GM23248 (cell line): Measurements from ENCODE around the gene ZNF500.

Experiments used
- EZH2 ChIP-seq: fragments of 200-600 bp; sonication (generic); IDR thresholded peaks from 2 replicates; pipeline ENCODE4 v1.6.1; 2018; ENCODE audit warnings: antibody characterized with exemption, mild to moderate bottlenecking; ENCODE audit not compliant: insufficient read depth, poor library complexity, severe bottlenecking
- EZH2phosphoT487 ChIP-seq: fragments of 200-600 bp; sonication (generic); IDR thresholded peaks from 2 replicates; pipeline ENCODE4 v1.6.1; 2018; ENCODE audit warnings: antibody characterized with exemption, moderate library complexity, mild to moderate bottlenecking, low read depth; ENCODE audit not compliant: insufficient read depth

- no peak for TF ChIP-seq EZH2
- TF ChIP-seq EZH2phosphoT487 = no peak
These were observed 20.7 kb downstream of the ZNF500 start for GRCh38 chr16:4746215-4746614.
